Measurements from ENCODE around the gene KCNC4. TPM values are rescaled to one million over a fixed set of nuclear protein-coding genes. Genes with fewer than 3 reads are reported as not detected.

KCNC4 gene
- total RNA-seq, 1 experiment from 2014 or later = 0.24 TPM

- BruUV-seq (replicated peaks) = no TSS peak
- TF ChIP-seq, protein P1, sequence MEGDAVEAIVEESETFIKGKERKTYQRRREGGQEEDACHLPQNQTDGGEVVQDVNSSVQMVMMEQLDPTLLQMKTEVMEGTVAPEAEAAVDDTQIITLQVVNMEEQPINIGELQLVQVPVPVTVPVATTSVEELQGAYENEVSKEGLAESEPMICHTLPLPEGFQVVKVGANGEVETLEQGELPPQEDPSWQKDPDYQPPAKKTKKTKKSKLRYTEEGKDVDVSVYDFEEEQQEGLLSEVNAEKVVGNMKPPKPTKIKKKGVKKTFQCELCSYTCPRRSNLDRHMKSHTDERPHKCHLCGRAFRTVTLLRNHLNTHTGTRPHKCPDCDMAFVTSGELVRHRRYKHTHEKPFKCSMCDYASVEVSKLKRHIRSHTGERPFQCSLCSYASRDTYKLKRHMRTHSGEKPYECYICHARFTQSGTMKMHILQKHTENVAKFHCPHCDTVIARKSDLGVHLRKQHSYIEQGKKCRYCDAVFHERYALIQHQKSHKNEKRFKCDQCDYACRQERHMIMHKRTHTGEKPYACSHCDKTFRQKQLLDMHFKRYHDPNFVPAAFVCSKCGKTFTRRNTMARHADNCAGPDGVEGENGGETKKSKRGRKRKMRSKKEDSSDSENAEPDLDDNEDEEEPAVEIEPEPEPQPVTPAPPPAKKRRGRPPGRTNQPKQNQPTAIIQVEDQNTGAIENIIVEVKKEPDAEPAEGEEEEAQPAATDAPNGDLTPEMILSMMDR (conservative IDR thresholded peaks at IDR 0.05; ENCODE audit: low read depth, low read length) = no peak
- no peak for TF ChIP-seq EZH2 (IDR thresholded peaks at IDR 0.05; ENCODE audit: borderline replicate concordance, low read depth, low read length, poor library complexity, severe bottlenecking)
- Histone ChIP-seq H3K36me3 (ENCODE audit: insufficient read depth, low read length, poor library complexity, severe bottlenecking) (no peaks in the 10 kb centered on the region), H3K4me3 (ENCODE audit: low read depth, low read length, poor library complexity, severe bottlenecking) (no peak overlapping the region), H3K27me3 (replicated peaks; ENCODE audit: insufficient read depth, low read depth, low read length, poor library complexity) (peaks cover 39% of the 10 kb centered on the region), H3K27ac (ENCODE audit: low read depth, low read length, poor library complexity, severe bottlenecking) (no peak overlapping the region), H3K9me3 (ENCODE audit: low read depth, low read length, poor library complexity, severe bottlenecking) (no peaks in the 10 kb centered on the region), H3K4me1 (ENCODE audit: insufficient read depth, low read length, poor library complexity, severe bottlenecking) (no peaks in the 10 kb centered on the region)
- POLR2A ChIA-PET (ENCODE audit: low non-redundant PET) = no interaction called here
- intact Hi-C loops (cut with micrococcal nuclease; ENCODE audit: unreplicated experiment) = no loop called here
- no peak for DNase-seq (ENCODE audit: low spot score)
- CTCF ChIA-PET = no interaction called here
Observed at GRCh38 chr1:110165761-110166231, 44.3 kb upstream of the KCNC4 start.

GRCh38 chr1:110166861-110167260 is 43.3 kb upstream of the KCNC4 start:
- Histone ChIP-seq H3K9me3 (ENCODE audit: low read depth, low read length, poor library complexity, severe bottlenecking) (no peaks in the 10 kb centered on the region), H3K4me1 (ENCODE audit: insufficient read depth, low read length, poor library complexity, severe bottlenecking) (peaks cover 4% of the 10 kb centered on the region), H3K27ac (ENCODE audit: low read depth, low read length, poor library complexity, severe bottlenecking) (no peak overlapping the region), H3K27me3 (replicated peaks; ENCODE audit: insufficient read depth, low read depth, low read length, poor library complexity) (peaks cover 29% of the 10 kb centered on the region), H3K4me3 (ENCODE audit: low read depth, low read length, poor library complexity, severe bottlenecking) (no peak overlapping the region), H3K36me3 (ENCODE audit: insufficient read depth, low read length, poor library complexity, severe bottlenecking) (no peaks in the 10 kb centered on the region)
- DNase-seq (ENCODE audit: low spot score) = no peak
- BruUV-seq (replicated peaks) = no TSS peak
- TF ChIP-seq, protein P1 (conservative IDR thresholded peaks at IDR 0.05; ENCODE audit: low read depth, low read length) = no peak
- TF ChIP-seq EZH2 (IDR thresholded peaks at IDR 0.05; ENCODE audit: borderline replicate concordance, low read depth, low read length, poor library complexity, severe bottlenecking) = no peak
- intact Hi-C loops (cut with micrococcal nuclease; ENCODE audit: unreplicated experiment) = no loop called here
- POLR2A ChIA-PET (ENCODE audit: low non-redundant PET) = no interaction called here
- CTCF ChIA-PET = interaction anchor here (2.6 kb wide), 1 partner anchor 30 kb away, joined by 8 read pairs; no protein-coding TSS in a partner anchor

DNA sequence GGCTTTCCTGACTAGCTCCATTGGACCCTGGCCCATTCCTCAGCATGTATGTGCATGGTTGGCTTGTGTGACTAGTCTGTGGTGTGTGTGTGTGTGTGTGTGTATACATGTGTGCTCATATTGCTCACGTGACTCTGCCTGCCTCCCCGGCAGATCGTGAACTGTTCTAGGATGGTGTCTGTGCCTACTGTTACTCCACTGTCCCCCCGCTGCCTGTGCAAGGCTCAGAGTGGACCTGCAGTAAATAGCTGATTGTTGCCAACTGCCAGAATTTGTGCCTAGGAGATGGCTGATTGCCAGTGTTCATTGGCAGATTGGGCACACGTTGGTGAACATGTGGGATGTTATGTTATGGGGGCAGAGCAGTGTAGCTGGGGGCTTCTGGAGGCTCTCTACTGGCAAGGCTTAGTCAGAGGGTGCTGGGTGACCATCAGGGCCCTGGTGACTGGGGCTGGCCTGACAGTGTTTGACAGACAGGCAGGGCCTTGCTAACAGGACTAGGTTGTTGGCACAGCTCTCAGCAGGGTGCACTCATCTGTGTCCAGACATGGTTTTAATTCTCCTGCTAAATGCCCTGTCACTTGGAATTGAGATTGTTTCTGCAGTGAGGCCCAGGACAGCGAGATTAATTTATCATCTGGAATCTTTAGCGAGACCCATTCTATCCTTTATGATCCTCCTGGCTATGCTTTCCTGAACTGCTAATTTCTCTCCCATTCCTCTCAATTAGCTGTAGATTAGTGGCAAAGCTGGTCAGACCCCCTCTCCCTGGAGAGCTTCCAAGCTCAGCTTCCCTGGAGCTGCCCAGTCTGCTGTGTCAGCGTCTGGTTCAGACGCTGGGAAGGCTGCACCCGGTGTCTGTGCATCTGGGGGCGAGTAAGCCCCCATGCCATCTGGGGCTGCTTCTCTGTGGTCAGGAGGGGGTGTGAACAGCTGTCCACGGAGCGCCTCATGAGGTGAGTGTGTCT is 39.1 kb upstream of the KCNC4 start:
- H3K27me3 ChIP-seq (replicated peaks; ENCODE audit: insufficient read depth, low read depth, low read length, poor library complexity) = no peaks in the 10 kb centered on the region
- no peak overlapping the region for H3K27ac ChIP-seq (ENCODE audit: low read depth, low read length, poor library complexity, severe bottlenecking)
- BruUV-seq (replicated peaks) = no TSS peak
- TF ChIP-seq EZH2 (IDR thresholded peaks at IDR 0.05; ENCODE audit: borderline replicate concordance, low read depth, low read length, poor library complexity, severe bottlenecking) = no peak
- TF ChIP-seq, protein P1 (conservative IDR thresholded peaks at IDR 0.05; ENCODE audit: low read depth, low read length) = no peak
- peaks cover 4% of the 10 kb centered on the region for H3K4me1 ChIP-seq (ENCODE audit: insufficient read depth, low read length, poor library complexity, severe bottlenecking)
- H3K9me3 ChIP-seq (ENCODE audit: low read depth, low read length, poor library complexity, severe bottlenecking) = no peaks in the 10 kb centered on the region
- intact Hi-C loops (cut with micrococcal nuclease; ENCODE audit: unreplicated experiment) = no loop called here
- H3K4me3 ChIP-seq (ENCODE audit: low read depth, low read length, poor library complexity, severe bottlenecking) = no peak overlapping the region
- H3K36me3 ChIP-seq (ENCODE audit: insufficient read depth, low read length, poor library complexity, severe bottlenecking) = no peaks in the 10 kb centered on the region
- no peak for DNase-seq (ENCODE audit: low spot score)
- CTCF ChIA-PET = no interaction called here
- POLR2A ChIA-PET (ENCODE audit: low non-redundant PET) = no interaction called here
